Measurements from ENCODE around the gene PLD5.
"Not testable (repeated sequence)": the region's sequence is repeated elsewhere in the genome, so short reads cannot be mapped to it uniquely, and the experiment has no call there.

Gene PLD5

GRCh38 chr1:242139442-242139841 lies 385.1 kb downstream of the PLD5 start:
- no peak for DNase-seq

GRCh38 chr1:242133796-242134195 lies 390.7 kb downstream of the PLD5 start:
- no peak for DNase-seq

GRCh38 chr1:242133351-242133750 lies 391.1 kb downstream of the PLD5 start:
- DNase-seq: no peak

GRCh38 chr1:242132121-242132817 lies 392.2 kb downstream of the PLD5 start:
- DNase-seq: no peak

- peak; percentile 3 for DNase-seq
Measured at GRCh38 chr1:242128951-242129502, 395.5 kb downstream of the PLD5 start.

GRCh38 chr1:242120432-242120831 lies 404.1 kb downstream of the PLD5 start:
- no peak for DNase-seq

- DNase-seq: no peak
Measured at GRCh38 chr1:242100921-242101320, 423.6 kb downstream of the PLD5 start.

- not testable (repeated sequence) for DNase-seq
Measured at GRCh38 chr1:242097283-242097682, 427.2 kb downstream of the PLD5 start.

GRCh38 chr1:242093116-242093515 lies 431.4 kb downstream of the PLD5 start:
- DNase-seq: no peak

GRCh38 chr1:242089911-242090310 lies 434.6 kb downstream of the PLD5 start:
- peak; percentile 36 for DNase-seq

- DNase-seq: no peak
Measured at GRCh38 chr1:242088875-242089274, 435.6 kb downstream of the PLD5 start.

- DNase-seq: no peak
Measured at GRCh38 chr1:242086706-242087105, 437.8 kb downstream of the PLD5 start.

GRCh38 chr1:242086093-242086492 lies 438.4 kb downstream of the PLD5 start:
- no peak for DNase-seq

GRCh38 chr1:242083742-242084141 lies 440.8 kb downstream of the PLD5 start:
- no peak for DNase-seq

GRCh38 chr1:242081446-242081845 lies 443.1 kb downstream of the PLD5 start:
- DNase-seq: no peak

- DNase-seq: no peak
Measured at GRCh38 chr1:242065813-242066212, 458.7 kb downstream of the PLD5 start.

- no peak for DNase-seq
Measured at GRCh38 chr1:242062271-242062670, 462.2 kb downstream of the PLD5 start.

- no peak for DNase-seq
Measured at GRCh38 chr1:242059976-242060375, 464.5 kb downstream of the PLD5 start.

- not testable (repeated sequence) for DNase-seq
Measured at GRCh38 chr1:242058582-242058981, 465.9 kb downstream of the PLD5 start.

GRCh38 chr1:242058181-242058580 lies 466.3 kb downstream of the PLD5 start:
- not testable (repeated sequence) for DNase-seq

- no peak for DNase-seq
Measured at GRCh38 chr1:242057745-242058115, 466.8 kb downstream of the PLD5 start.

GRCh38 chr1:242056988-242057744 lies 467.3 kb downstream of the PLD5 start:
- no peak for DNase-seq

- DNase-seq: no peak
Measured at GRCh38 chr1:242055749-242056320, 468.7 kb downstream of the PLD5 start.

GRCh38 chr1:242043165-242043564 lies 481.3 kb downstream of the PLD5 start:
- DNase-seq: no peak
